Tibial nerve (tissue), 4 donors: ENCODE data around the gene RPS17.
"Not testable (repeated sequence)": the region's sequence is repeated elsewhere in the genome, so short reads cannot be mapped to it uniquely, and the experiment has no call there.

Source experiments
- EP300 ChIP-seq, 2 donors: sonication (generic); formaldehyde crosslinking; IDR thresholded peaks; one replicate each; pipeline ENCODE4 v1.6.1; 2017; ENCODE audit warnings: antibody characterized with exemption in 2 of 2, mild to moderate bottlenecking in 1 of 2
- POLR2A ChIP-seq, 2 donors: fragments of 450-650 bp; IDR thresholded peaks; one replicate each; pipeline ENCODE4 v1.6.1; 2017; ENCODE audit warnings: antibody characterized with exemption in 2 of 2, mild to moderate bottlenecking in 2 of 2, moderate library complexity in 2 of 2
- TF ChIP-seq, protein P1 (sequence below), 5 experiments: fragments of 200-600 bp in 3 of 5; fragments of 450-650 bp in 2 of 5; sonication (generic) in 3 of 5; IDR thresholded peaks; one replicate each; pipeline ENCODE4 v1.5.1; 2016 to 2019; ENCODE audit warnings: antibody characterized with exemption in 5 of 5, mild to moderate bottlenecking in 3 of 5, moderate library complexity in 2 of 5

DNA sequence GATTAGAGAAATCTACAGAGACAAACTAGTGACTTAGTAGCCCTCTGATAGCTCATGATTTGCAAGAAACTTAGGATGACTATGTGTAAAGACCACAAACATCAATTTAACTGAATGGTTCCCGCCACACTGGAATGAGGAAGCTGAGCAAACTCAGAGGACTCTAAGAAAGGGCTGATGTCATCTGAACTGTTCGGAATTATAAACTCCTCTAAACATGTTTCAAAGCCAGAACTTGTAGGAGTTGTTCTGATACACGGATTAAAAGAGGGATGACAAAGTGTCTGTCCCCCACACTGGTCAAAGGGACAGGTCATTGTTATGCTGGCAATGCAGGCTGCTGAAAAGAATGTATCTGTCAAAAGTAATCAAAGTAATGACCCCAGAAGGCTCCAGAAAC, 34.4 kb downstream of the RPS17 start:
- TF ChIP-seq EP300, POLR2A (IDR thresholded peaks at IDR 0.05): not testable (repeated sequence)
- TF ChIP-seq, protein P1, sequence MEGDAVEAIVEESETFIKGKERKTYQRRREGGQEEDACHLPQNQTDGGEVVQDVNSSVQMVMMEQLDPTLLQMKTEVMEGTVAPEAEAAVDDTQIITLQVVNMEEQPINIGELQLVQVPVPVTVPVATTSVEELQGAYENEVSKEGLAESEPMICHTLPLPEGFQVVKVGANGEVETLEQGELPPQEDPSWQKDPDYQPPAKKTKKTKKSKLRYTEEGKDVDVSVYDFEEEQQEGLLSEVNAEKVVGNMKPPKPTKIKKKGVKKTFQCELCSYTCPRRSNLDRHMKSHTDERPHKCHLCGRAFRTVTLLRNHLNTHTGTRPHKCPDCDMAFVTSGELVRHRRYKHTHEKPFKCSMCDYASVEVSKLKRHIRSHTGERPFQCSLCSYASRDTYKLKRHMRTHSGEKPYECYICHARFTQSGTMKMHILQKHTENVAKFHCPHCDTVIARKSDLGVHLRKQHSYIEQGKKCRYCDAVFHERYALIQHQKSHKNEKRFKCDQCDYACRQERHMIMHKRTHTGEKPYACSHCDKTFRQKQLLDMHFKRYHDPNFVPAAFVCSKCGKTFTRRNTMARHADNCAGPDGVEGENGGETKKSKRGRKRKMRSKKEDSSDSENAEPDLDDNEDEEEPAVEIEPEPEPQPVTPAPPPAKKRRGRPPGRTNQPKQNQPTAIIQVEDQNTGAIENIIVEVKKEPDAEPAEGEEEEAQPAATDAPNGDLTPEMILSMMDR (IDR thresholded peaks at IDR 0.05) = not testable (repeated sequence)
